ENCODE data around the gene EEF2K. TPM values are rescaled to one million over a fixed set of nuclear protein-coding genes. Genes with fewer than 3 reads are reported as not detected.

EEF2K gene
- total RNA-seq, 3 donors from 2014 or later, result 23.3 to 40.5 (median 30.0) TPM

DNA sequence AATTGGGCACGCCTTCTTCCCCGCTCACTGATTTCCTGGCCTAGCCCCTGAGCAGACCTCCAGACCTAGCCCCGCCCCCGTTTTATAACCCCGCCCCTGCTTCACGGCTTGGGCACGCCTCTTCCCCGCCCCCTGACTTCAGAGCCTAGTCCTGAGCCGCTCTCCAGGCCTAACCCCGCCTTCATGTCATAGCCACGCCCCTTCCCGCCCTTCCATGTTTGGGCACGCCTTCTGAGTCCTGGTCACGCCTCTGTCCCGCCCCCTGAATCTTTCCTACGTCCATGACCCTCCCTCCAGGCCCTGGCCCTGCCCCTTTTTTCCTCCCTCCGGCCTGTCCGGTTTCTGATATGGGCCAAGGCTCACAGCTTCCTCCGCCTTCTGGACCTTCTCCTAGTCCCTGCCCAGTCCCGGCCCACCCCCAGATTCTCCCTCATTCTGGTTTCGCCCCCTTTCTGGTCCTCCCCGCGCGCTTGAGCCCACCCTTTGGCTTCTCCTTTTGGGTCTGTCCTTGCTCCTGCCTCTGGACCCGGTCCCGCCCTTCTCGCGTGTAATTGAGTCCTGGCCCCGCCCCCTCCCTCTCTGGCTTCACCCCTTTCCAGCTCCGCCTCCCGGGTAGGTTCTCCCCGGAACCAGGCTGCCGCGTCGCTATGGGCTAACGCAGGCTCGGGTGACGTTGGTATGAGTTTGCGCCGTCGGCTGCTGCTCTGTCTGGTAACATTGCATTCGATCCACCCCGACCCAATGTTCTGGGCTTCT is 15.1 kb upstream of the EEF2K start:
- peaks cover 9 to 11% of the 10 kb centered on the region in 2 donors for H3K4me1 ChIP-seq
- peak; percentile 100 for DNase-seq (ENCODE audit: low spot score in 2 of 2)
- H3K27me3 ChIP-seq, result no peaks in the 10 kb centered on the region
- H3K4me3 ChIP-seq, result peak overlapping the region; percentile 38 to 68 (median 63)
- intact Hi-C loops (cut with DNase I; ENCODE audit: low total_unique reads), result no loop called here
- TF ChIP-seq POLR2AphosphoS5 (IDR thresholded peaks at IDR 0.05) (peak; percentile 94 to 97 (median 94)), POLR2A (IDR thresholded peaks at IDR 0.05) (peak; percentile 92)
- TF ChIP-seq, protein P1, sequence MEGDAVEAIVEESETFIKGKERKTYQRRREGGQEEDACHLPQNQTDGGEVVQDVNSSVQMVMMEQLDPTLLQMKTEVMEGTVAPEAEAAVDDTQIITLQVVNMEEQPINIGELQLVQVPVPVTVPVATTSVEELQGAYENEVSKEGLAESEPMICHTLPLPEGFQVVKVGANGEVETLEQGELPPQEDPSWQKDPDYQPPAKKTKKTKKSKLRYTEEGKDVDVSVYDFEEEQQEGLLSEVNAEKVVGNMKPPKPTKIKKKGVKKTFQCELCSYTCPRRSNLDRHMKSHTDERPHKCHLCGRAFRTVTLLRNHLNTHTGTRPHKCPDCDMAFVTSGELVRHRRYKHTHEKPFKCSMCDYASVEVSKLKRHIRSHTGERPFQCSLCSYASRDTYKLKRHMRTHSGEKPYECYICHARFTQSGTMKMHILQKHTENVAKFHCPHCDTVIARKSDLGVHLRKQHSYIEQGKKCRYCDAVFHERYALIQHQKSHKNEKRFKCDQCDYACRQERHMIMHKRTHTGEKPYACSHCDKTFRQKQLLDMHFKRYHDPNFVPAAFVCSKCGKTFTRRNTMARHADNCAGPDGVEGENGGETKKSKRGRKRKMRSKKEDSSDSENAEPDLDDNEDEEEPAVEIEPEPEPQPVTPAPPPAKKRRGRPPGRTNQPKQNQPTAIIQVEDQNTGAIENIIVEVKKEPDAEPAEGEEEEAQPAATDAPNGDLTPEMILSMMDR (IDR thresholded peaks at IDR 0.05), result no peak
- H3K36me3 ChIP-seq, result no peaks in the 10 kb centered on the region
- peak overlapping the region; percentile 97 to 98 for H3K27ac ChIP-seq
- H3K9me3 ChIP-seq, result no peaks in the 10 kb centered on the region

DNA sequence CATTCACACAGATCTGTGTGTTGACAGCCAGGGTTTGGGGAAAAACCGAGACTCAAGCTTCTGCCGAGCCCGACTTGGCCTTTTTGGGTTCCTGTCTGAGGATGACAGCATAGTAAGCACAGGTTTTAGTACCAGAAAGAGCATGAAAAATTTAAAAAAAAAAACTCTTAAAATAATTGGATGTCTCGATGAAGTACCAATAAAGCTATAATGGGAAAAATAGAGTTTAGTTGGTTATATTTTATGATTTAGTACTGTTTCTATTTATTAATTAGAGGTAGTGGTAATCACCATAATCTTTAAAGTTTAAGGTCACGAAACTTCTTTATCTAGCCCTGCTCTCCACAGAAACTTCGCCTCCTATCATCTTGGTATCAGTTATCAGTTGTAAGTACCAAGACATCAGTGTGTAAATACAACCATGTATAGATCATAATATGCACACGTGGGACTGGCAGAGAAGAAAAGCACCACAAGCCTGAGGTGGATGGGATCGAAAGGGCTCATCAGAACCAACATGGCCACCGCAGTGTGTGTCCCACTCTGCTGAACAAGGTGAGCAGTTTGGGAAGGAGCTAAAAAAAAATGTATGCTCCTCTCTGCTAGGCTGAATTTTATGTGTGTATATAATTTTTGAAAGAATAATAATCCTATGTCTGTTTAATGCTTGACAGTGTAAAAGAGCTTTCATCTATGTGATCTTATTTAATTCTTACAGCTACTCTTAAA is 14.4 kb upstream of the EEF2K start:
- Histone ChIP-seq H3K9me3 (no peaks in the 10 kb centered on the region), H3K4me1 (peaks cover 9 to 11% of the 10 kb centered on the region in 2 donors), H3K27me3 (no peaks in the 10 kb centered on the region), H3K36me3 (no peaks in the 10 kb centered on the region), H3K4me3 (peak overlapping the region; percentile 38 to 68 (median 63)), H3K27ac (peak overlapping the region; percentile 97 to 98)
- intact Hi-C loops (cut with DNase I; ENCODE audit: low total_unique reads), result no loop called here
- DNase-seq (ENCODE audit: low spot score in 2 of 2), result no peak
- TF ChIP-seq POLR2AphosphoS5 (IDR thresholded peaks at IDR 0.05), result no peak

DNA sequence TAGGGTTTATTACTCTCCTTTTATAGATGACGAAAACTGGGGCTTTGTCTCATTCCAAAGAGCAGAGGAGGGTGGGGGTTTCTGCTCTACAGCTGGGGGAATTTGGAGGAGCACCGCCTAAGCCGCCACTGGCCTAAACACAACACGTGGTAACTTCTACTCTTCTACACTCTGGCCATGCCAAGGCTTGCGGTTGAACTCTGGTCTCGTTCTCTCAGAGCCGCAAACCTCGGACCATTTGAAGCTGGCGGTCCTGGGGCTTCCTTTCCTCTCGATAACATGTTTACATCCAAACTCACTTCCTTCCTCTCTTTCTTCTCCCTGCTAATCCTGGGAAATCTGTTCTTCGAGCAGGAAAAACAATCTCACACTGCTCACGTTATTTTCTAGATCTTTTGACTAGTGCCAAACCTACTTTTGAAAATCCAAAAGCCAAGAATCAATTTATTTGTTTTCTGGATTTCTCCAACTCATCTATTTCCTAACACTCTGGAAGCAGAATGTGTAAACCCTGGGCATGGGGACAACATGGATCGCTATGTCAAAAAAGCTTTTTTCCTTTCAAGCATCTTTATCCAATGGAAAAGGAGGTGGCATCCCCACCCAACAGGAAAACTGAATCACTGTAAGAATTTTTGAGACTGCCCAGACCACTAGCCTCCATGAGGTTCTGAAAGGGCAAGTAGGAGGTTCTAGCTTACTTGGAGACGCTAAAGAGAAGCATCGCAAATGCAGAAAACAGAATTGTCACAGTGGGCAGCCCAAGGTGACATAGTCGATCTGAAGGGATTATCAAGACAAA is 13.6 kb upstream of the EEF2K start:
- no peaks in the 10 kb centered on the region for H3K36me3 ChIP-seq
- peak; percentile 78 to 90 for DNase-seq (ENCODE audit: low spot score in 2 of 2)
- peak overlapping the region; percentile 38 to 68 (median 63) for H3K4me3 ChIP-seq
- H3K9me3 ChIP-seq, result no peaks in the 10 kb centered on the region
- peak; percentile 37 to 68 (median 55) for TF ChIP-seq POLR2AphosphoS5 (IDR thresholded peaks at IDR 0.05)
- TF ChIP-seq, protein P1 (IDR thresholded peaks at IDR 0.05), result no peak
- H3K4me1 ChIP-seq, result peaks cover 9 to 11% of the 10 kb centered on the region in 2 donors
- no peaks in the 10 kb centered on the region for H3K27me3 ChIP-seq
- H3K27ac ChIP-seq, result peak overlapping the region; percentile 97 to 98
- intact Hi-C loops (cut with DNase I; ENCODE audit: low total_unique reads), result no loop called here

DNA sequence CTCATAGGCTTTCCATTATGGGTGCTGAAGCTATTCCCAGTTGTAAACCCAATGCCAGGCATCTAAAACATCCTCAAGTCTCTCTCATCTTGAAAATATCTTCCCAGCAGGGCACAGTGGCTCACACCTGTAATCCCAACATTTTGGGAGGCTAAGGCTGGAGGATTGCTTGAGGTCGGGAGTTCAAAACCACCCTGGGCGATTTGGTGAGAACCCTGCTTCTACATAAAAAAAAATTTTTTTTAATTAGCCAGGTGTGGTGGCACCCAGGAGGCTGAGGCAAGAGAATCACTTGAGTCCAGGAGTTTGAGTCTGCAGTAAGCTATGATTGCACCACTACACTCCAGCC is 13.0 kb upstream of the EEF2K start:
- no peaks in the 10 kb centered on the region for H3K9me3 ChIP-seq
- H3K36me3 ChIP-seq, result no peaks in the 10 kb centered on the region
- intact Hi-C loops (cut with DNase I; ENCODE audit: low total_unique reads), result no loop called here
- H3K4me1 ChIP-seq, result peaks cover 9 to 11% of the 10 kb centered on the region in 2 donors
- H3K4me3 ChIP-seq, result peak overlapping the region in 1 of 3 donors; percentile 63
- peak overlapping the region; percentile 97 to 98 for H3K27ac ChIP-seq
- TF ChIP-seq, protein P1 (IDR thresholded peaks at IDR 0.05), result no peak
- TF ChIP-seq POLR2AphosphoS5 (IDR thresholded peaks at IDR 0.05) (no peak), POLR2A (IDR thresholded peaks at IDR 0.05) (no peak)
- DNase-seq (ENCODE audit: low spot score in 2 of 2), result no peak
- no peaks in the 10 kb centered on the region for H3K27me3 ChIP-seq

DNA sequence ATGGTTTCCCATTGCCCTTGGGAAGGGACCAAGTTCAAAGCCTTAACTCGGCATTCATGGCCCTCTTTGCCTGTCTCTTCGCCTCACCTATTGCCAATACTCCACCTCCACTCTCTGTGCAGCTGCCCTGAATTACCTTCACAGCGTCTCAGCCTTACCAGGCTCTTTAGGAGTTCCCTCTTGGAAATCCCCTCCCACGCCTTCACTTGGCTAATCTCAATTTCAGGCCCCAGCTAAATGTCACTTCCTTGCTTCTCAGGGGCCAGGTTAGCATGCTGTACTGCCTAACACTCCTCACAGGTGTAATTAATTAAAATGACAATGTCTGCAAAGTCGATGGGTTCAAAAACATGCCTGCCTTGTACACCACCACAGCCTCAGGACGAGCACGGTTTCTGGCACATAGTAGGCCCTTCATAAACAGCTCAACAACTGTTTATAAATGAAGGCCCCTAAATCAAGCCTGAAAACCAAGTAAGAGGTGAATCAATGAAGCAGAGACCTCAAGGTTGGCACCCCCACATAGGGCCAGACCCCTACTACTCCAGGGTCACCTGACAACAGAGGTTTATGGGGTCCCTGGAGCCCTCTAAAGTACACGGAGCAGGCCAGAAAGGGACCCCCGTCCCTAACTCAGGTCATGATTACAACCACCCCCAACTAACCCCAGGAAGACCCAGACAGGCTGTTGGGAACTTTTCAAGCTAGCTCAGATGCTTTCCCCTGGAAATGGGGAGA is 11.2 kb upstream of the EEF2K start:
- TF ChIP-seq POLR2A (IDR thresholded peaks at IDR 0.05) (no peak), POLR2AphosphoS5 (IDR thresholded peaks at IDR 0.05) (no peak)
- TF ChIP-seq, protein P1 (IDR thresholded peaks at IDR 0.05), result no peak
- no peaks in the 10 kb centered on the region for H3K27me3 ChIP-seq
- no peak overlapping the region for H3K4me3 ChIP-seq
- intact Hi-C loops (cut with DNase I; ENCODE audit: low total_unique reads), result loop anchor here (5.0 kb wide), 1 partner anchor 97 kb away; no protein-coding TSS in a partner anchor
- no peaks in the 10 kb centered on the region for H3K9me3 ChIP-seq
- peaks cover 0 to 3% of the 10 kb centered on the region in 2 donors for H3K4me1 ChIP-seq
- H3K27ac ChIP-seq, result peak overlapping the region; percentile 81 to 87
- DNase-seq (ENCODE audit: low spot score in 2 of 2), result no peak
- no peaks in the 10 kb centered on the region for H3K36me3 ChIP-seq
